HG03095 (cell line): ENCODE results near the gene NFKB1.
"Not testable (repeated sequence)": the region's sequence is repeated elsewhere in the genome, so short reads cannot be mapped to it uniquely, and the experiment has no call there.

Experiments used
- ATAC-seq: cut with Tn5 transposase; IDR thresholded peaks from one replicate; pipeline ENCODE4 v1.9.1; 2021; ENCODE audit warnings: moderate library complexity; ENCODE audit not compliant: unreplicated experiment

NFKB1 gene

DNA sequence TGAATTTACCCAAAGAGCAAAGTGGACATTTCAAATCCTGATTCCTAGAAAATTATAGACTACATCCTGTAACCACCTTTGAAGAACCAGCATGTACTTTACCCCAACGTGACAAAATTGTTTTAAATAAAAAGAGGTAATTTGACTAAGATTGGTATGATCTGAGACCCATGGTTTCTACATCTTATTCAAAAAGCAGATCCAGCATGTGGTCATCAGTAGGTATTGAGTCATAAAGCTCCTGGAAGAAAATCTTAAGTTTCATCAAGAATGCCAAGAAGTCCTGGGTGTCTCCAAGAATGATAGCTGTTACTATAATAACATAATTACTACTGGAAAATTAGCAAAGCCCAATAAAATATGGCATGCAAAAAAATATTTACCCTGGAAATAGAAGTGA, 61.8 kb downstream of the NFKB1 start:
- ATAC-seq: no peak

DNA sequence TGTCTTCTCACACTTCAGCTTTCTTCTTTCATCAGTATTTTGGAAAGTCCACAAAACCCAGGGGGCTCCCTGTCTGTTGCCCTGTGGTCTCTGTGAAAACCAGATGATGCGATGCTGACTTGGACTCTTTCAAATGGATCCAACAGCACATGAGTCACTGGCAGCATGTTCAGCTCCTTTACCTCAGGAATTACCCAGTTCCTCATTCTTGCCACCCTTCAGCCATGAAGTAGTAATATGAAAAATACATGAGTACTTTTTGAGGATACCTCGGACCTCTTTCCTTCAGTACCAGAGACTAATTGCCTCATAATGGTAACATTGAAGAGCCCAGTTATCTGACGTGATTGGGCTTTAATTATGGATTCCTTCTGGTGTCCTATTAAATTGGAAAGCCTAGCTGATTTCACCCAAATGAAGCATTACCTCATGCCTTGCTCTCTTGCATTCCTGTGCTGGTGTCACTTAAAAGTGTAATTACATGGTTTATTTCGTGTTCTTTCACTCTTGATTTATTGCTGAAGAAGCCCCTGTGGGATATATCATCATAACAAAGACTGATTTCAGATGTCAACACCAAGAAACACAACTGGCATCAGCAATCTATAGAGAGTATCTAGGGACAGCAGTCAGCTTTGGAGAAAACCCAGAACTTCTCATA, 63.4 kb downstream of the NFKB1 start:
- ATAC-seq: peak; percentile 73

DNA sequence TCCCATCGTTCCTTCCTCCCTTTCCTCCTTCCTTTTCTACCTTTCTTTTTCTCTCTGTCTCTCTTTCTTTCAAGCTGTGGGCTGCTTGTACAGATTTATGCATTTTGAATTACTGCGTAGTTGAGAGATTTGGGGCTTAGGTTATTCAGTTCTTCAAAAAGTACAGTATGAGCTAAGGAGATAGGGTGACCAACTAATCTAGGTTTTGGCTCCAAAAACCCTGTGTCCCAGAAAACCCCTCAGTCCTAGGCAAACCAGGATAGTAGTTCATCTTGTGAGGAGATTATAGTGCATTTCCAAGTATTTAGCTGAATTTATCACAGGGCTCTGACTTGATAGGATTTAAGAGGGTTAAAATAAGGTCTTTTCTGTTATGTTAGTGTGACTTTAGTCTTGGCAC, 64.5 kb downstream of the NFKB1 start:
- no peak for ATAC-seq

DNA sequence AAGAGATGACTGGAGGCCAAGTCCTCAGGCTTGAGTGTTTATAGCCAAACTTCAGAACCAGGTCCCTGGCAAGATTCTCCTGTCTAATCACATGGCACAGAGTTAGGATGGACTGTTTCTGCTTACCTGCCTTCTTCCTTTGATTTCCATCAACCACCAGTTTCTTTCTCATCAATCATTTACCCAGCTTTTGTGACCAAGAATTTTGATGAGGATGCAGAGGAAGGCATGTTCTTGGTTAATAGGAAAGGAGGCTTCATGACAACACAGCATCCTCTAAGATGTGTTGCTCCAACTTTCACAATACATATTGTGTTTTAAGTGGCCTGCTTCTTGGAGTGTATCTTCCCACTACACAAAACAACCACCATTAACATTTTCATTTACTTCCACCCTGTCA, 65.3 kb downstream of the NFKB1 start:
- ATAC-seq: no peak

DNA sequence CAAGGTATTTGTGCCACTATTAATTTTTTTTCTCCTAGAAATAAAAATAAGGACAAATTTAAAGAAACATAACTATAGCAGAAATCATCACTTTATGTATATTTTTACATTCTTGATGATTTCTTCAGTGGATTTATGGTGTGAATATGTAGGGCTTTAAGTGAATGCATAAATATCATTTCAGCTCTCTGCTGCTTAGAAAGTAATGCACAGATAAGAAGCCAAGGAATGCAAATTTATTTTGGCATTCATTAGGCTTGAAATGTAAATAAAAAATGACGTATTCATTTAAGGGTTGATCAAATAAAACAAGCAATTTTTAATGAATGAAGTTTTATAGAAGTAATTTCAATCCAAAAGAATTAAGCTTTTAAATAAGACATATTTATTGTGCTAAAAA, 66.3 kb downstream of the NFKB1 start:
- ATAC-seq: no peak

DNA sequence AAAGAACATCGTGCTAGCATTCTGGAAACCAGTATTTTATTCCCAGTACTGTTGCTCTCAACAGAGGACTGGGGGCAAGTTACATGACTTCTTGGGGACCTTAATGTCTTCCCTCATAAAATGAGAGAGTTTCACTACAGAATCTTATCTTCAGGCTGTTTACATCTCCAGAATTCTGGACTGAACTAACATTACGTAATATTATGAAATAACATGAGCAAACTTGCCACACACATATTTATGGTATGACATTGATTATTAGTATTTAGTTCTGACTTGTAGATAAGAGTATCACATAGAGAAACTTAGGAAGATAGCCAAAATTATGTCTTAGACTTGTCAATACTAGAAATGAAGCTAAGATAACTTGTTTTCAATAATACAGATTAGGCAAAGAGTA, 68.0 kb downstream of the NFKB1 start:
- no peak for ATAC-seq

DNA sequence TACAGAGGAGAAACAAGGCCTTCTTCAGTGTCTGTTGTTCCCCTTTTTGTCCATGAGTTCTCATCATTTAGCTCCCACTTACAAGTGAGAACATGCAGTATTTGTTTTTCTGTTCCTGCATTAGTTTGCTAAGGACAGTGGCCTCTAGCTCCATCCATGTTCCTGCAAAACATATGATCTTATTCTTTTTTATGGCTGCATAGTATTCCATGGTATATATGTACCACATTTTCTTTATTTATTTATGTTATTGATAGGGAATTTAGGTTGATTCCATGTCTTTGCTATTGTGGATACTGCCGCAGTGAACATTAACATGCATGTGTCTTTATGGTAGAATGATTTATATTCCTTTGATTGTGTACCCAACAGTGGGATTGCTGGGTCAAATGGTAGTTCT, 69.1 kb downstream of the NFKB1 start:
- not testable (repeated sequence) for ATAC-seq

DNA sequence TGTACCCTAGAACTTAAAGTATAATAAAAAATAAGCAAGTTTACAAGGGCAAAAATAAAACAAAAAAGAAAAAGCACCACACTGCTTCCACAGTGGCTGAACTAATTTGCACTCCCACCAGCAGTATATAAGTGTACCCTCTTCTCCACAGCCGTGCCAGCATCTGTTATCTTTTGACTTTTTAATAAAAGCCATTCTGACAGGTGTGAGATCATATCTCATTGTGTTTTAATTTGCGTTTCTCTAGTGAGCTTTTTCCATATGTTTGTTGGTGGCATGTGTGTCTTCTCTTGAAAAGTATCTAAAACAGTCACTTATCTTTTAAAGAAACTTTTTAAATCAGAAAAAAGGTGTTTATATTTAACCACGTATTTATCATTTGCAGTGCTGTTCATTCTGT, 71.3 kb downstream of the NFKB1 start:
- ATAC-seq: no peak

DNA sequence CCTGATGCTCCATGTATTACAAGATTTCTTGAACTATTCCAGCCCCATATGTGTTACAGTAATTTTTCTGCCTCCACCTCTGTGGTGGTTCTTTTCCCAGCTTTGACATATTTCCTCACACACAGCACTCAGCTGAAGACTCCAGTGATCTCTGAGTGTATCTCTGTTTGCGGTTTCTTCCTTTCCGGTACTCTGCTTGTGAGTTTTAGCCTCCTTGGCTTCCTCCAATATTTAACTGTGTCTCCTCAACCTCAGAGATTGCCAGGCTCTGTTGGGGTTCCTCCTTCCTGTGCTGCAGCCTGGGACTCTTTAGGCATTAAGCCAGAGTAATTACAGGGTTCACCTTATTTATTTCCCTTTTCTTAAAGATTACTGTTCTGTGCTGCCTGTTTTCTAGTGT, 73.2 kb downstream of the NFKB1 start:
- ATAC-seq: no peak

DNA sequence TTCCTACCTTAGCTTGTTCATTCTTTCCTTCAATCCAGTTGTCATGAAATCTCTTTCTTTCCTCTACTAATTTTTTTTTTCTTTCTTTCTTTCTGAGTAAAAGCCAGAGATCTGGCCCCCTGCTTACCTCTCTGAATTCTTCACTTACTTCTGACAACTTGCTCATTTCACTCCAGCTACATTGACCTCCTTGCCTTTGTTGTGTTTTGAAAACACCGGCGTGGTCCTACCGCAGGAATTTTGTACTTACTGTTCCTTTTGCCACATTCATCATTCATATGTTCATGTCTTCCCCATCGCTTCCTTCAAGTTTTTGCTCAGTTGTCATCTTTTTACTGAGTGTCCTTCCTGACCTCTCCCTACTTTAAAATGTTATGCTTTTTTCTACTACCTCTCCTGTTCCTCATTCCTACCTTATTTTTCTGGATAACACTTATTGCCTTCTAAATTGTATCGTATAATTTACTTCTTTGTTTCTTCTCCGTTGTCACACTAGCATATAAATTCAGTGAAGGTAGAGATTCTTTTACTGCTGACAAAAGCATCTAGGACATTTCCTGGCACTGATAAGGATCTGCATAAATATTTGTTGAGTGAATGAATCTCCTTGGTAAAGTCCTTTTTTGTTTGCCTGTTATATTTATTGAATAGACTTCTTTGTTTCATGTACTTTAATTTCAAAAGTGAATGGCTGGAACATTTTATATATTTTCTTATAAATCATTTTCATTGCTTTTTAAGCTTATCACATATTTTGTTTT, 74.4 kb downstream of the NFKB1 start:
- no peak for ATAC-seq

DNA sequence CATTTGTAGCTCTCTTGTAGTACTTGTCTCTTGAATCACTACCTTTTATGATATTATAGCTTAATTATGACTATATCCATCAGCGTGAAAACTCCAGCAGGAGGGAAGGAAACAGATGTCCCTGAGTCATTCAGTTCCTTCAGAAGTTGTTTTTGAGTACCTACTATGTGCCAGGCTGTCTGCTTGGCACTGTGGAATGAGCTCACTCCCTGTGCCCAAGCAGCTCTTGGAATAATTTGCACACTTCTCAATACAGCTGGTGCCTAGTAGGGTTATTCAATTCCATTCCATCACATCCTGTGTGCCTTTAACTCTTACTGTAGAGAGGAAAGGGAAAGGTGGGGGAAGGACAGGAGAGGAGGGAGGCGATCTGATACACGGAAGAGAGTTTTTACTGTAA, 77.1 kb downstream of the NFKB1 start:
- no peak for ATAC-seq

DNA sequence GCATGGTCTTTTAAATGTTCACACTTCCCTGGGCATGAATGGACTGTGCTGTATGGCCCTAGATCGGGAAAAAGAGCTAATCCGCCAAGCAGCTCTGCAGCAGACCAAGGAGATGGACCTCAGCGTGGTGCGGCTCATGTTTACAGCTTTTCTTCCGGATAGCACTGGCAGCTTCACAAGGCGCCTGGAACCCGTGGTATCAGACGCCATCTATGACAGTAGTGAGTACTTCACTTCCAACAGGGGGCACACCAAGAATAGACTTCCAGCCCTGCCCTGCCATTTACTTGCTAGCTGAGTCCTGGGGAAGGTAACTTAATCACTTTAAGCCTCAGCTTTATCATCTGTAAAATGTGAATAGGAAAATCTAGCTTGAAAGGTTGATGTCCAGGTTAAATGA, 77.7 kb downstream of the NFKB1 start:
- no peak for ATAC-seq

DNA sequence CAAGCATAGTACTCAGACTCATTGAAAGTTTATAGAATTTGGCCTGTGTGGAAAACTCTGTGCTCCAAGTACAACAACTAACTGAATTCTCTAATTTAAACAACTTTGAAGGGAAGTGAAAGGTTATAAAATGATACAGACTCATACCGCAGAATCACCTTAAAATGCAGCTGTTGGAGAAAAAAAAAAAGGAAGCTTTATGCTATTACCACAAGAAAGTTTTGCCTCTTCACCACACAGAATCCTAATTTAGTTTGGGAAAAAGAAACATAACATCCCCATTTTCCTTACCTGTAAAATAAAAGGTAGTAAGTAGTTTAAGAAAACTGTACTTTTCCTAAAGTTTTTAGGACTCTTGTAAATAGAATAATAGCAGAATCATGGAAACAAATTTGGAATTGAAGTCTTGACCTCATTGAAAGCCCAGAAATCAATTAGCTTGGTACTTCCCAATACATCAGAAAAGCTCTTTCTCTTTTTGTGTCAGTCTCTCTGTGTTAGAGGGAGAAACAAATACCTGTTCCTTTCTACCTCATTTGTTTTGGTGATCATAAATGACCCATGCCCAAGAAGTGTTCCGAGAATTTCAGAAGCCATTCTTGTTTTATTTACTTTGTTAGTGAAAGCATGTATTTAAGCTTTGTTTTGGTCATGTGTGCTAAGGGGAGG, 78.8 kb downstream of the NFKB1 start:
- ATAC-seq: no peak

DNA sequence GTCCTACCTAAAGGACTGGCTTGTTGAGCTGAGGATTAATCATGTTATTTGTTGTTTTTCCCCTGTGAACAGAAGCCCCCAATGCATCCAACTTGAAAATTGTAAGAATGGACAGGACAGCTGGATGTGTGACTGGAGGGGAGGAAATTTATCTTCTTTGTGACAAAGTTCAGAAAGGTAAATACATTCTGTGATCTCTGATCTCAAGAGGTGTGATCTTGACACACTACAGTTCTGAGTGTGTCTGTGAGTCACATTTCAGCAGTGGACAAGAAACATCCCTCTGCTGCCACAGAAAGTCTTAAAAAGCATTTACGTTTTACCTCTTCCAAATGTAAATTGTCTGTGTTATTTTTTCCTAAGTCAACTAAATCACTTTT, 79.3 kb downstream of the NFKB1 start:
- no peak for ATAC-seq

DNA sequence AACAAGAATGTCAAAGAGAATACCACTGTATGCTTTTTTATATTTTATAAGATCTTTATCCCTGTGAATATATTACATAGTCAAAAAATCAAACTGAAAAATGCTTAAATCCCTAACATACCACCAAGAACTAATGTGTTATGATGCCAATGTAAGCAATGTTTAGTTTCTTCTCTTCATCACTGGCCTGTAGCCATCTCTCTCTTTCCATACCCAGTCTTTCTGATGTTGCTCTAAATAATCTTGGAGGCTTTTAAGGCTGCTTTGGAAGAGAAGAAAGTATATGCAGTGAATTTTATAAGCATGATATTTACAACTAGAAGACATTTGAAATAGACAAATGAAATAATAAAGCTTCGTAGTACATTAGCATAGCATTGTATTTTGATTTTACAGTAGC, 82.9 kb downstream of the NFKB1 start:
- no peak for ATAC-seq

DNA sequence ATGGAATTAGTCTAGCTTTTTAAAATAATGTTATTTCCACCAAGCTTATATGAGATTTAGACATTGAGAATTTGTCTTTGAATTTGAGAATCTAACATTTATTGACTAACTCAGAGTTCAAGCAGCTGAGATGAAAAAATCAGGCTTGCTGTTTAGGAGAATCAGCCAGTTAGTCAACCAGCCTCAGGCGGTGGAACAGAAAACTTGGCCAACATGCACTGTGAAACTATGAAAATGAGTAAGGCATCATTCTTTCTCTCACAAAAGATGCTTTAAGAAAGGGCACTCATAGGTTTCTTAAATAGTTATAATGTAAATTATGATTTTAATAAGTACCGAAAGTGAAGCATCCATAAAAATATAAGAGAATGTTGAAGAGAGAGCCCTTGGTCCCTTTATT, 84.2 kb downstream of the NFKB1 start:
- ATAC-seq: peak; percentile 49

DNA sequence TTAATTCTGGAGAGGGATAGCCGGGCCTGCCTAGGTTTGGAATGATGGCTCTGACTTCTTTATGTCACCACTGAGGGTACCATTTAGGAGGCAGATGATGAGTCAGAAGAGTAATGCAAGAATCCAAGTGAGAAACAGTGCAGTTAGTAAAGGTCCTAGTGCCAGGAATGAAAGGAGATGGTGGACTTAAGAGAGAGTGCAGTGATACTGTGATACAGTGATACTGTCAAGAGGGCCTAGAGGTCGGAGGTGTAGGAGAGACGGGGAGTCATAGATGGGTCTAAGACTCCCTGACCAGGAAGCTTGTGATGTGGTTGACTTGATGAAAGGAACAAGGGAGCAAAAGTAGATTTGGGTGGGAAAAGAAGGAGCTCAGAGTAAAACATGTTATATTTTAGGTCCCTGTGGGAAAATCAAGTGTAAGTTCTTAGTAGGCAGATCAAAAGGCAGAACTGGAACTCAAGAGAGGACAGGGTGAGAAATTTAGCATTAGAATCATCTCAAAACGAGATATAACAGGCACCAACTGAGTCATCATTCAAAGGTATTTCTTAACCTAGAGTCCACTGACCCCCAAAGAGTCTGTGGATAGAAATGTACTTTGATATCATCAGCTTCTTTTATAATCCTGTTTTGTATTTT, 85.0 kb downstream of the NFKB1 start:
- peak; percentile 41 for ATAC-seq

DNA sequence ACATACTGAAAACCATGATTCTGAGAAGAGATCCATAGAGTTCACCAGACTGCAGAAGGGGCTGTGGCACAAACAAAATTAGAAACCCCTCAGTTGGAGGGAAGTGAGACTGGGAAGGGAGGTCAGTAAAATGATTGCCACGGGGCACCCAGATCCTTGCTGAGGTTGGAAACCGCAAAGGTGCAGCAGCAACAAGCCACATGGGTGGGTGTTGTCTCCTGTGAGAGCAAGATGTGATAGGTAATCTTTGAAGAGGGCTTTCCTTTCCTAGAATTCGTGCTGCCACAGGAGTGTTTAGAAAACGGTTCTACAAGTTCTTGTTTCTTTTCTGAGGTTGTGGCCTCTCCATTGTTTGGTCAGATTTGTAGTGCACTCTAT, 85.5 kb downstream of the NFKB1 start:
- peak; percentile 47 for ATAC-seq

DNA sequence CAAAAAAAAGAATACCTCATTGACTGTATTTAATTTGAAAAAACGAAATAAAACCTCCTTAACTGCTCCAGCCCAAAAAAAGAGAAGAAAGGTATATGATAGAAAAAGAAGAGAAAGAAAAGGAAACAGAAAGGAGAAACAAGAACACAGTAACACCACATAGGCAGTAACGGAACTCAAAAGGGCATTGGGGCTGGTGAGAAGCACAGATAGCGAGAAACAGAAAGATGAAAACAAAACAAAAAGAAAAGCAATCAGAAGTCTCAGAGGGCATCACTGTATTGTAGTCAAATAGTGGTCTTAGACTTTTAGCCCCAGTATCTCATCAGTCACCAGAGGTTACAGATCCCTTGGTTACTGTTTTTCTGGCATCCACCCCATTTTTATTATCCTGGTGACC, 88.6 kb downstream of the NFKB1 start:
- no peak for ATAC-seq

DNA sequence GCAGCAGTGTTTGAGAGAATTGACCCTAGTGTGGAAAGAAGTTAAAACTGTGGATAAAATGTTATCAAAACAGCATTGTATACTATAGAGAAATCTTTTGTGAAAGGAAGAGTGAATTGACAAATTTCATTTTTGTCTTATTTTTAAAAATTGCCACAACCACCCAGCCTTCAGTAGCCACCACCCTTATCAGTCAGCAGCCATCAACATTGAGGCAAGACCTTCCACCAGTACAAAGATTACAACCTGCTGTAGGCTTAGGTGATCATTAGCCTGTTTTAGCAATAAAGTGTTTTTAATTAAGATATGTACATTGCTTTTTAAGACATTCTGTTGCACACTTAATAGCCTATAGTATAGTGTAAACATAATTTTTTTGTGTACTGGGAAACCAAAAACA, 91.1 kb downstream of the NFKB1 start:
- ATAC-seq: no peak

DNA sequence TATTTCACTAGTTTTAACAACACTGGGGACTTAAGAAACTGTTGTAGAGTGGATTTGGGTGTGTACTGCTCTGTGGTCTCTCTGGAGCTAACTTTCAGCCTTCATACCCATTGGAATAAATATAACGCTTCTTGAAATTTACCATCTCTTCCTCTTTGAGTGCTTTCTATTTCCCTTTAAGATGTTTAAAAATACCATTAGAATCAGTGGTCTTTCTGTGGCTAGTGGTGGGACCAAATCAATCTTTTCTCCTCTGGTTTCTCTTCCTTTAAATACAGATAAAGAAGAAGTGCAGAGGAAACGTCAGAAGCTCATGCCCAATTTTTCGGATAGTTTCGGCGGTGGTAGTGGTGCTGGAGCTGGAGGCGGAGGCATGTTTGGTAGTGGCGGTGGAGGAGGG, 92.0 kb downstream of the NFKB1 start:
- ATAC-seq: no peak

DNA sequence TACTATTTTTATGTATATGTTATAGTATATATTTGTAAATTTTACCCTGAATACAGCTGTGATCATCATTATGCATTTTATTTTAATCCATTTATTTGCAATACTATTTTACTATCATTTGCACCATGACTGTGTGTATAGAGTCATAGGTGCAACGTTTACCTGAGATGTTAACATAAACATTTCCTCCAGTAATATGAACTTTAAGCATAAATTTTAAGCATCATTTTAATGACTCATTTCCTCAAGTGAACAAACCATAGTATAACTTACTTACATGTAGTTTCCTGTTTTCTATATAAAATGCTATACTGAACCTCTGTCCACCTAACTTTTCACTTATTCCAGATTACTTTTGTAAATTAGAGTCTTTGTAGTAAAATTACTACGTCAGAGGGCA, 92.8 kb downstream of the NFKB1 start:
- no peak for ATAC-seq
